ENCODE data around the gene RNF150. TPM values are rescaled to one million over a fixed set of nuclear protein-coding genes. Genes with fewer than 3 reads are reported as not detected.

Gene RNF150
- total and polyA plus RNA-seq, 12 donors, result 10.8 to 131 (median 93.3) TPM

DNA sequence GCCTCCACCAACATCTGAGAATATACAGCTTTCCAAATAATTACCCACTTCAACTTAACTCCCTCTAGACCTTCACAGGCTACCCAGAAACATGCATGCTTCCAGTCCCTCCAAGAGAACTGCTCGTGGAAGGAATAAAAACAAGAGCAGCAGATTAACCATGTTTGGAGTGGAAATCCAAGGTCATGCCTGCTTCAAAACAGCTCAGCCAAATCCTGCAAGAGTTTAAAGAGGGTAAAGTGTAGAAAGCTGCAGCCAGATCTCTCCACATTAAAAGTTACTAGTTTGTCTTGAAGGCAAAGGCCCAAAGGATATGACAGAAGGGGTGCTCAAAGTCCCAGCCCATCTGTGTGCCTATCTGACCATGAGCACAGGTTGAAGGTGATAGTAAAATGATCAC is 139.3 kb downstream of the RNF150 start:
- H3K36me3 ChIP-seq, result no peaks in the 10 kb centered on the region
- no peak overlapping the region for H3K4me3 ChIP-seq
- no peaks in the 10 kb centered on the region for H3K9me3 ChIP-seq
- H3K27me3 ChIP-seq, result no peaks in the 10 kb centered on the region
- intact Hi-C loops (cut with DNase I), result loop anchor here in 3 of 10 donors (5.0 to 10.0 kb wide), 4 partner anchors 59 to 138 kb away; partner anchors contain the start of gene RNF150 (in 2 of the 3)
- DNase-seq (no peak), ATAC-seq (peak in 6 of 8 donors; percentile 23 to 50 (median 30))
- peak overlapping the region in 9 of 10 donors; percentile 7 to 74 (median 64) for H3K27ac ChIP-seq
- TF ChIP-seq, protein P1, sequence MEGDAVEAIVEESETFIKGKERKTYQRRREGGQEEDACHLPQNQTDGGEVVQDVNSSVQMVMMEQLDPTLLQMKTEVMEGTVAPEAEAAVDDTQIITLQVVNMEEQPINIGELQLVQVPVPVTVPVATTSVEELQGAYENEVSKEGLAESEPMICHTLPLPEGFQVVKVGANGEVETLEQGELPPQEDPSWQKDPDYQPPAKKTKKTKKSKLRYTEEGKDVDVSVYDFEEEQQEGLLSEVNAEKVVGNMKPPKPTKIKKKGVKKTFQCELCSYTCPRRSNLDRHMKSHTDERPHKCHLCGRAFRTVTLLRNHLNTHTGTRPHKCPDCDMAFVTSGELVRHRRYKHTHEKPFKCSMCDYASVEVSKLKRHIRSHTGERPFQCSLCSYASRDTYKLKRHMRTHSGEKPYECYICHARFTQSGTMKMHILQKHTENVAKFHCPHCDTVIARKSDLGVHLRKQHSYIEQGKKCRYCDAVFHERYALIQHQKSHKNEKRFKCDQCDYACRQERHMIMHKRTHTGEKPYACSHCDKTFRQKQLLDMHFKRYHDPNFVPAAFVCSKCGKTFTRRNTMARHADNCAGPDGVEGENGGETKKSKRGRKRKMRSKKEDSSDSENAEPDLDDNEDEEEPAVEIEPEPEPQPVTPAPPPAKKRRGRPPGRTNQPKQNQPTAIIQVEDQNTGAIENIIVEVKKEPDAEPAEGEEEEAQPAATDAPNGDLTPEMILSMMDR (IDR thresholded peaks at IDR 0.05), result no peak
- 39 to 40% methylated on average over 1 of the region's 1 CpG for WGBS, 2 donors
- peaks cover 2 to 57% (median 21%) of the 10 kb centered on the region in 9 donors for H3K4me1 ChIP-seq

DNA sequence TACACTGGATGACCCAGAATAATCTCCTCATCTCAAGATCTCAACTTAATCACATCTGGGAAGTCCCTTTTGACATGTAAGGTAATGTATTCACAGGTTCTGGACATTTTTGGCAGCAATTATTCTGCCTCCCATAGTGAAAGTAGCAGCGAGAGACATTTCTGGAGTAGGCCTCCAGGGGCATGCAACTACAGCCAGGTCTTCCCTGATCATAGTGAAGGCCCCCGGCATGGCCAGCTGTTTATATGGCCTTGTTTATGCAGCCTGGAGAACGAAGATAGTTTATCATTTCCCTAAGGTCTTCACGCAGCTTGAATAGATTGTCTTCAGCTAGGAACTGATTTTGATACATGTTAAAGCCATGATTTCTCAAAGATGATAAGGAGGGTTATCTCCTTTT is 139.9 kb downstream of the RNF150 start:
- no peaks in the 10 kb centered on the region for H3K27me3 ChIP-seq
- ATAC-seq, result peak in 1 of 8 donors; percentile 41
- H3K36me3 ChIP-seq, result no peaks in the 10 kb centered on the region
- intact Hi-C loops (cut with DNase I), result loop anchor here in 3 of 10 donors (5.0 to 10.0 kb wide), 4 partner anchors 59 to 139 kb away; partner anchors contain the start of gene RNF150 (in 2 of the 3)
- WGBS, 2 donors, result 27 to 29% methylated on average over 4 of the region's 4 CpGs
- H3K4me1 ChIP-seq, result peaks cover 2 to 51% (median 21%) of the 10 kb centered on the region in 9 donors
- H3K27ac ChIP-seq, result peak overlapping the region in 9 of 10 donors; percentile 7 to 74 (median 64)
- no peak for DNase-seq
- no peaks in the 10 kb centered on the region for H3K9me3 ChIP-seq
- TF ChIP-seq, protein P1 (IDR thresholded peaks at IDR 0.05), result peak in 2 of 9 donors; percentile 11 to 14
- no peak overlapping the region for H3K4me3 ChIP-seq

DNA sequence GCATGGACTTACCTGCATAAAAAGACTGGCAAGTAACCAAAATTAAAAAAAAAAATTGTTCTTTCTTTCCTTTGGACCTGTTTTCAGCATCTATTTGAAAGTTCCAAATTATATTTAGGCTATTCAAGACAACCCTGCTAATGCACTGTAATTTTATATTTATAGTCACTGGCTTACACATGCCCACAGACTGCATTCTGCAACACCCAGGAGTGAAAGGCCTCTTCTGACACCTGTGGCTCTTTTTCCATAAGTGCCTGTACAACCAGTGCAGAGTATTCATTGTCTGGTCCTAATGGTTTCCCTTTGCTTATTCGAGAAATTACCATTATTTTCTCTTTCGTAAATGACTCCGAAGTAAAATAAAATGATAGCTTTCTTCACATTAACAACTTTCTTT is 143.3 kb downstream of the RNF150 start:
- peak overlapping the region in 7 of 10 donors; percentile 7 to 67 (median 52) for H3K27ac ChIP-seq
- TF ChIP-seq, protein P1 (IDR thresholded peaks at IDR 0.05), result no peak
- intact Hi-C loops (cut with DNase I), result loop anchor here in 7 of 10 donors (5.0 to 10.0 kb wide), 6 partner anchors 55 to 145 kb away; partner anchors contain the start of gene RNF150 (in 5 of the 7)
- no peak for DNase-seq
- WGBS, 2 donors, result 79% methylated on average over 3 of the region's 3 CpGs
- no peak overlapping the region for H3K4me3 ChIP-seq
- H3K27me3 ChIP-seq, result no peaks in the 10 kb centered on the region
- no peaks in the 10 kb centered on the region for H3K9me3 ChIP-seq
- ATAC-seq, result peak in 7 of 8 donors; percentile 66 to 87 (median 82)
- H3K36me3 ChIP-seq, result no peaks in the 10 kb centered on the region
- H3K4me1 ChIP-seq, result peaks cover 0 to 39% (median 22%) of the 10 kb centered on the region in 9 donors

DNA sequence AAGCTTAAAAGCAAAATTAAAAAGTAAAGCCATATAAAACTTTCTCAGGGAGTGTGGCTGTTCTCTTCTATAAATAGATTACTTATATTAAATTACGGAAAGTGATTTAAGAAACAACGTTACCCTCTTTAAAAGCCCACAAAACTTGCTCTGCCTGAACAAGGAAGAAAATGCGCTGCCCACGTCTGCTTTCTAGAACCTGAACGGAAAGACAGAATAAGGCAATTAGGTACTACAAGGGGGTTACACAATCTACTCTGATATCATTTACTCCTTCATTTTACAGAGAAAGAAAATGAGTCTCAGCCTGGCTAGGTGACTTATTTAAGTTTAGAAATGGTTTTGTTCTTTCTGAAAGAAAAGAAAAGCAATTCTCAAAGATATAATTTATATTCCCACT is 147.2 kb downstream of the RNF150 start:
- DNase-seq, result no peak
- no peak overlapping the region for H3K4me3 ChIP-seq

More for the DNA sequence above, 147.2 kb downstream of the RNF150 start:
- Histone ChIP-seq H3K27me3 (no peaks in the 10 kb centered on the region), H3K27ac (peak overlapping the region in 5 of 10 donors; percentile 11 to 77 (median 57)), H3K36me3 (no peaks in the 10 kb centered on the region), H3K4me1 (peaks cover 0 to 54% (median 22%) of the 10 kb centered on the region in 9 donors), H3K9me3 (no peaks in the 10 kb centered on the region)
- TF ChIP-seq, protein P1 (IDR thresholded peaks at IDR 0.05), result no peak
- ATAC-seq, result no peak
- intact Hi-C loops (cut with DNase I), result loop anchor here in 4 of 10 donors (5.0 to 10.0 kb wide), 5 partner anchors 51 to 149 kb away; partner anchors contain the start of gene RNF150 (in 3 of the 4)
- 62 to 63% methylated on average over 5 of the region's 5 CpGs for WGBS, 2 donors

Data from heart right ventricle (tissue), 16 donors.